AG04449 (cell line): ENCODE results near the gene APC.
"Not testable (repeated sequence)": the region's sequence is repeated elsewhere in the genome, so short reads cannot be mapped to it uniquely, and the experiment has no call there.

Source experiments
- CTCF ChIA-PET: fragments of 350-600 bp; formaldehyde crosslinking; extraction: SDS; loops from one replicate; lab custom pipeline; 2021; ENCODE audit warnings: antibody characterized with exemption; lab: Yijun Ruan, JAX
- POLR2A ChIA-PET: fragments of 400-600, 350-600 bp; formaldehyde crosslinking; extraction: SDS; loops from one replicate; lab custom pipeline; 2020; ENCODE audit warnings: antibody characterized with exemption, inconsistent platforms; lab: Yijun Ruan, JAX
- DNase-seq: peaks from one replicate; pipeline ENCODE4 v3.0.0-alpha.2; 2010; ENCODE audit warnings: low read depth, low spot score
- H3K4me3 ChIP-seq: 2 replicates; pipeline ENCODE4 v1.5.1; 2011; ENCODE audit warnings: low read depth, mild to moderate bottlenecking, control low read depth, low read length
- TF ChIP-seq, protein P1 (sequence below): IDR thresholded peaks from one replicate; pipeline ENCODE4 v1.5.1; 2011; ENCODE audit warnings: mild to moderate bottlenecking, moderate library complexity, low read length, control low read depth, inconsistent platforms; ENCODE audit not compliant: insufficient read depth; ENCODE audit errors: missing control alignments

The APC gene

DNA sequence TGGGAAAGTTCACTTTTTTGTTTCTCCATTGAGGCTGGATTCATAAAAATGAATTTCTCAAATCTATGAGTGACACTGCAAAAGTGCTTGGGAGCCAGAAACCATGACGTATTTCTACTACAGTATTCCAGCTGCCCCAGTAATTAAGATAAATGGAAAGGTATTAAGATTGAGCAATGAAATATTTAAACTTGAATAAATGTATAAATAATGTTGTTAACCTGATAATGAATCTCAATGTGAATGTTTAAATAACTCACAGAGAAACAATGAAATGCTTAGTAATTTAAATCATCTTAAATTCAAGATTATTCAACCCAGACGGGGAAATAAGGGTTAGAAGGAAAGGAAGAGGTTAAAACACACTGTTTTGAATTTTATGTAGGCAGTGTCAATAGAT, 112.2 kb downstream of the APC start:
- H3K4me3 ChIP-seq, result no peak overlapping the region
- no peak for DNase-seq
- POLR2A ChIA-PET, result no interaction called here
- TF ChIP-seq, protein P1, sequence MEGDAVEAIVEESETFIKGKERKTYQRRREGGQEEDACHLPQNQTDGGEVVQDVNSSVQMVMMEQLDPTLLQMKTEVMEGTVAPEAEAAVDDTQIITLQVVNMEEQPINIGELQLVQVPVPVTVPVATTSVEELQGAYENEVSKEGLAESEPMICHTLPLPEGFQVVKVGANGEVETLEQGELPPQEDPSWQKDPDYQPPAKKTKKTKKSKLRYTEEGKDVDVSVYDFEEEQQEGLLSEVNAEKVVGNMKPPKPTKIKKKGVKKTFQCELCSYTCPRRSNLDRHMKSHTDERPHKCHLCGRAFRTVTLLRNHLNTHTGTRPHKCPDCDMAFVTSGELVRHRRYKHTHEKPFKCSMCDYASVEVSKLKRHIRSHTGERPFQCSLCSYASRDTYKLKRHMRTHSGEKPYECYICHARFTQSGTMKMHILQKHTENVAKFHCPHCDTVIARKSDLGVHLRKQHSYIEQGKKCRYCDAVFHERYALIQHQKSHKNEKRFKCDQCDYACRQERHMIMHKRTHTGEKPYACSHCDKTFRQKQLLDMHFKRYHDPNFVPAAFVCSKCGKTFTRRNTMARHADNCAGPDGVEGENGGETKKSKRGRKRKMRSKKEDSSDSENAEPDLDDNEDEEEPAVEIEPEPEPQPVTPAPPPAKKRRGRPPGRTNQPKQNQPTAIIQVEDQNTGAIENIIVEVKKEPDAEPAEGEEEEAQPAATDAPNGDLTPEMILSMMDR, result no peak
- CTCF ChIA-PET, result interaction anchor here (0.6 to 3.0 kb wide), 2 partner anchors 9 to 10 kb away, joined by 3 to 9 read pairs; partner anchors contain the start of gene SRP19

- TF ChIP-seq, protein P1, result no peak
- POLR2A ChIA-PET, result no interaction called here
- H3K4me3 ChIP-seq, result no peak overlapping the region
- CTCF ChIA-PET, result interaction anchor here (0.7 kb wide), 1 partner anchor 13 kb away, joined by 4 read pairs; no protein-coding TSS in a partner anchor
- no peak for DNase-seq
Measured at GRCh38 chr5:112854651-112855050, 117.0 kb downstream of the APC start.

DNA sequence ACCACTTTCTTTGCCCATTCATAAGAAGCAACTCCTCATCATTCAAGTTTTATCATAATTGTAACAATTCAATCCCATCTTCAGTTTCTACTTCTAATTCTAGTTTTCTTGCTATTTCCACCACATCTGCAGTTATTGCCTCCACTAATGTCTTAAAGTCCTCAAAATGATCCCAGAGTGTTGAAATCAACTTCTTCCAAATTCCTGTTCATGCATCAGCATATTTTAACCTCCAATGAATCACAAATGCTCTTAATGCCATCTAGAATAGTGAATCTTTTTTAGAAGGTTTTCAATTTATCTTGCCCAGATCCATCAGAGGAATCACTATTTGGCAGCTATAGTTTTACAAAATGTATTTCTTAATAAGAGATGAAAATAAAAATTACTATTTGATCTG, 120.2 kb downstream of the APC start:
- no peak for DNase-seq
- ChIA-PET CTCF (interaction anchor here (0.8 kb wide), 1 partner anchor 10 kb away, joined by 5 read pairs; no protein-coding TSS in a partner anchor), POLR2A (no interaction called here)
- H3K4me3 ChIP-seq, result no peak overlapping the region
- TF ChIP-seq, protein P1, result no peak

DNA sequence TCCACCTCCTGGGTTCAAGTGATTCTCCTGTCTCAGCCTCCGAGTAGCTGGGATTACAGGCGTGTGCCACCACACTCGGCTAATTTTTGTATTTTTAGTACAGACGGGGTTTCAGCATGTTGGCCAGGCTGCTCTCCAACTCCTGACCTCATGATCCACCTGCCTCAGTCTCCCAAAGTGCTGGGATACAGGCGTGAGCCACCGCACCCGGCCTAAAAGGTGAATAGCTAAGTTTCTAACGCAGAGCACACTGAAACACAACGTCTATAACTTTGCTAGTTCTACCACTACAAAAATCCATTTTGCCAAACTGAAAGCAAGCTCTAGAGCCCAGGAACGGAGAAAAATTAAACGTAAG, 122.9 kb downstream of the APC start:
- not testable (repeated sequence) for DNase-seq
- POLR2A ChIA-PET, result interaction anchor here (0.8 to 1.2 kb wide), 3 partner anchors 13 to 136 kb away, joined by 3 to 4 read pairs (median 3); no protein-coding TSS in a partner anchor
- CTCF ChIA-PET, result interaction anchor here (0.6 to 3.1 kb wide), 7 partner anchors 9 to 309 kb away, joined by 3 to 26 read pairs (median 3); no protein-coding TSS in a partner anchor
- peak overlapping the region; percentile 98 for H3K4me3 ChIP-seq

GRCh38 chr5:112860929-112861637, 123.4 kb downstream of the APC start, which contains the start of gene SRP19:
SRP19 (plus strand) TSS chr5:112861287; CDS start chr5:112861377, 90 bp downstream.
- peak within 1 kb of the TSS; percentile 98 for H3K4me3 ChIP-seq
- CTCF ChIA-PET, result interaction anchor here (0.6 to 3.1 kb wide), 7 partner anchors 10 to 310 kb away, joined by 3 to 26 read pairs (median 3); no protein-coding TSS in a partner anchor
- POLR2A ChIA-PET, result interaction anchor here (0.8 to 1.2 kb wide), 3 partner anchors 13 to 135 kb away, joined by 3 to 4 read pairs (median 3); no protein-coding TSS in a partner anchor
- peak; percentile 89 for DNase-seq
- TF ChIP-seq, protein P1, result no peak

DNA sequence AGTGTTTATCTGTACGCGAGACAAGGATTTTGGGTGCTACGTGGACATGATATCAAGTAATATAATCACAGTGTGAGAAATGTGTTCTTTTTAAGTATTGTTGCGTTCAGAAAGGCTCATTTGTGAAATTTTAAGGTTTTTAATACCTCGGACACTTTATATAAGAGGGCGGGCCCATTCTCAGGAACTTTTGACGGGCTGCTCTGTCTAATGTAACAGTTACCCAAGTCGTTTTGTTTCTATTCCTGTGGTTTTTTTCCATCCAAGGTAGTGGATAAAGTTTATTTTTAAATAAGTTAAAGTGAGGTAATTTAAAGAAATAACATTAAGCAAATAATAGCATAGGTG, 123.9 kb downstream of the APC start:
- POLR2A ChIA-PET, result interaction anchor here (1.0 to 1.2 kb wide), 2 partner anchors 12 to 63 kb away, joined by 3 to 4 read pairs; no protein-coding TSS in a partner anchor
- no peak for DNase-seq
- CTCF ChIA-PET, result interaction anchor here (1.4 kb wide), 1 partner anchor 309 kb away, joined by 4 read pairs; no protein-coding TSS in a partner anchor
- TF ChIP-seq, protein P1, result no peak
- peak overlapping the region; percentile 98 for H3K4me3 ChIP-seq
